HG03558 (cell line): ENCODE data around the gene RNF26.
A peak's percentile ranks its signal among the peaks of the same experiment; 100 is the strongest.
"Not testable (repeated sequence)": the region's sequence is repeated elsewhere in the genome, so short reads cannot be mapped to it uniquely, and the experiment has no call there.

ENCODE experiments used
- ATAC-seq: cut with Tn5 transposase; IDR thresholded peaks from one replicate; pipeline ENCODE4 v1.9.1; 2021; ENCODE audit warnings: moderate number of reproducible peaks; ENCODE audit not compliant: unreplicated experiment; ENCODE audit errors: extremely low read depth

RNF26 gene

DNA sequence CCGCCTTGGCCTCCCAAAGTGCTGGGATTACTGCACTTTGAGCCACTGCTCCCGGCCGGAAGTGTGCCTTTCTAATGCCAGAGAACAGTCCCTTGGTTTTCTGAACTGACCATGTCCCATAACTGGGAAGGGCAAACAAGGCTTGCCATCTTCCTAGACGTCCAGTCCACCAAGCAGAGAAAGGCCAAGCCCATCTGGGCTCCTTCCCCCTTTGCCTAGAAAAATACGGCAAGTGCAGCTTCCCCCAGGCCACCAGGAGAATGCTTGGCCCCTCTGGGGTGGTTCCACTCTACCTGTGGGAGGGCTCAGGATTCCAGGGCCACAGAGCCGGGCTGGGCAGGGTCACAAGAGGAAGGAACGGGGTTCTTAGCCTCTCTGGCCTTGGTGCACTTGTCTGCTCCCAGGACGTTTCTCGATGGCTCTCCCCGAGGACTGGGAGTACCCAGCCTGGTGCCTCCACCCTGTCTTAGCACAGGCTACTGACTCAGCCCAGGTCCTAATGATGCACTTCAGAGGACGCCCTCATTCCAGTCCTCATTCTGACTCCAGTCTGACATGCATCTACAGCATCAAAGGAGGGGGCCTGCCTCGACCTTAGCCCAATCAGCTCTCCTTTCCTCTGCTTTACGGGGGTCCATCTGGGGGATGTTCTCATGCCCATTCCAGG lies 46.0 kb downstream of the RNF26 start:
- ATAC-seq, result no peak

DNA sequence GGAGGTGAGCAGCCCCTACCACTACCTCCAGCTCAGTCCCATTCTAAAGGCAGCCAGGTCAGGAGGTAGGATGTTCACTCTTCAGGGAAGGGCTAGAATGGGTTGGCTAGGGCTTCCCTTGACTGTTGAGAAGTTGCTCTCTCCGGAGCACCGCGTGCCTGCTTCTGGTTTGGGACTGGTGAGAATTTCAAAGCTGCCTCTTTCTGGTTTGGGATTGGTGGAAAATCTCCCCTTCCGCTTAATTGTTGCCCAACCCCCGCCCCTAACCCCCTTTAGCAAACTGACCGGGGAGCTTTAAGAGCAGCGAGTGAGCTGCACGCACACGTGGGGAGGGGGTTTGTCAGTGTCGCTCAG lies 46.5 kb downstream of the RNF26 start:
- ATAC-seq, result no peak

DNA sequence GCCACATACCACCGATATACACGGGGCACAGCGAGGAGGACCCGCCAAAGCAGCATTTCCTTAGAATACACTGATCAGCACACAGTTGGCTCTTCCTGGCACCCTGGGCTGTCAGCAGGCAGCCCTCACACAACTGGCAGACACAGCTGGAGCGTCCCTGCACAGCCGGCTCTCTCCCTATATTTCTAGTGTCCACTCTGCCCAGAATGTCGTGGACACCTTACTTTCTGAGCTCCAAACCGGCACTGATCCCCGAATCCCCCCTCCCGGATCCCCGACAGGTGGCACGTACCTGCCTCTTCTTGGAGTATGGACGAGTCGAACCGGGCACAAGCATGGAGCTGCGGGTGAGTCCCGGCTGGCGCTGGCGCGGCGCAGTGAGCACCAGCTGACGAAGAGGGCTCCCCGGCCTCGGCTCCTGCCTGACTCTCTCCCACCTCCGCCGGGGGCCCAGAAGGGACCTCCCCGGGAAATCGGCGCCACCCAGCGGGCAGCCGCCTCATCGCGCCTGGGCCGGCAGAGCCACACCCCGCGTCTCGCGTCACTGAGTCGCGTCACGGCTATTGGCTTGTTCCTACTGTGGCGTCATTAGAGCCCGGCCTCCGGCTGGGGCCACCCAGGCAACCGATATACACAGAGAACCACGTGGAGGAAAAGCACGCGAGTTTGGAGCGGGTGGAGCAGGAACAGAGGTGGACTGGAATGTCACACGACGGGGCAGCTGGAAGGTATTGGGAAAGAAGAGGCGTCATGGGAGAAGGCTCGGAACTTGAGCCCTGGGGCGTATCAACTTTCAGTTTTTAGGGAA lies 47.1 kb downstream of the RNF26 start, which contains the start of gene USP2:
USP2 (minus strand) TSS at position 510 of the 808 bp plus-strand sequence. CDS start 8,210 bp downstream, outside the sequence.
- ATAC-seq, result peak; percentile 87

DNA sequence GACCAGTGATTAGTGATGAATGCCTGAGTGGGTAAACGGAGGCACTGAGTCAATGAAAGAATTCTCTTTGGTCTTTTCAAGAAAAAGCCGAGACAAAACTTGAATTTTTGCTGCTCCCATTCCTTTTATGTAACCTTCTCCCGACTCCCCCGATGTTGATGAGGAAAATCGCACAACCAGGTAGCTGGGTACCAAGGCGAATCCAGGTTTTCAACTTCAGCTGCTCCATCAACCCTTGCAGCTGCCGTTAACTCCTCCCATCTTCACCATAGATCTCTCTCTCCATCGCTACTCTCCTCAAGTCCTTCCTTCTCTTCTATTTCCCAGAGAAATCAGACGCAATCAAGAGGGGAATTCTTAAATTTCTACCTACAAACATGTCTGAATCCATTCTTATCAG lies 47.8 kb downstream of the RNF26 start:
- ATAC-seq, result no peak

GRCh38 chr11:119382513-119382912 lies 48.2 kb downstream of the RNF26 start:
- not testable (repeated sequence) for ATAC-seq

DNA sequence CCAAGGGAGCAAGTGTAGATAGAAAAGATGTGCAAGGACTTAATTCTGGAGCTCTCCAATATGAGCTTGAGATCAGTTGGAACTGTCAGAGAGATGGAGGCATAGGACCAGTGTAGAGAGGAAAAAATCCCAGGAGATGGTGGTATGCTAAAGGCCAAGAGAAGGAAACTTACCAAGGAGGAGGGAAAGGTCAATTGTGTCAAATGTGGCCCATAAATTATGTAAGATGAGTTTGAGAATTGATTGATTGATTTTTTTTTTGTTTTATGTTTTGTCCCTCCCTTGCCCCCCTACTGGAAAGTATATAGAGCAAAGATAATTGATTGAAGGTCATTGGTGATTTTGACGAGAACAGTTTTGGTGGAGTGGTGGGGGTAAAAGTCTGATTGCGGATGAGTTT lies 50.0 kb downstream of the RNF26 start:
- ATAC-seq, result no peak
